Upper lobe of left lung (tissue), 4 donors: Measurements from ENCODE around the gene CACNA1A.

Experiments used
- EP300 ChIP-seq, 4 donors: sonication (generic); formaldehyde crosslinking; IDR thresholded peaks; one replicate each; pipeline ENCODE4 v1.5.1; 2017; ENCODE audit warnings: antibody characterized with exemption in 4 of 4, control low read depth in 2 of 4
- TF ChIP-seq, protein P1 (sequence below), 6 experiments: fragments of 450-650 bp in 4 of 6; fragments of 200-600 bp in 2 of 6; sonication (generic) in 2 of 6; IDR thresholded peaks; one replicate each; pipeline ENCODE4 v1.5.1; 2016 to 2019; ENCODE audit warnings: antibody characterized with exemption in 6 of 6

DNA sequence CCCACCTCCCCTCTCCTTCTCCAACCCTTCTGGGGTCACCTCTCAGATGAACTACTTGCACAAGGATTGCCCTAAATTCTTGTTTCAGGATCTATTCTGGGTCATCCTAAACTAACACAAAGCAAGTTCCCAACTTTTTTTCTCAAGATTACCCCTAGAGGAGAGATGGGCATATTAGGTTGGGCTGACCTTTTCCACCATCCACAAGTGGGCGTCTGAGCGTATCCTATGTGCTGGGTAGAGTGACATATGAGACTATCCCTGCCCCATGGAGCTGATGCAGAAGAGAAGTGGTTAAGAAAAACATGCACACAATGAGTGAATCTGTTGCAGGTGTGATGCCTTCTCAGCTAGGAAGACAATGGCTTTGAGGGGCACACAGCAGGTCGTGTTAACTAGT, 132.7 kb downstream of the CACNA1A start:
- TF ChIP-seq, protein P1, sequence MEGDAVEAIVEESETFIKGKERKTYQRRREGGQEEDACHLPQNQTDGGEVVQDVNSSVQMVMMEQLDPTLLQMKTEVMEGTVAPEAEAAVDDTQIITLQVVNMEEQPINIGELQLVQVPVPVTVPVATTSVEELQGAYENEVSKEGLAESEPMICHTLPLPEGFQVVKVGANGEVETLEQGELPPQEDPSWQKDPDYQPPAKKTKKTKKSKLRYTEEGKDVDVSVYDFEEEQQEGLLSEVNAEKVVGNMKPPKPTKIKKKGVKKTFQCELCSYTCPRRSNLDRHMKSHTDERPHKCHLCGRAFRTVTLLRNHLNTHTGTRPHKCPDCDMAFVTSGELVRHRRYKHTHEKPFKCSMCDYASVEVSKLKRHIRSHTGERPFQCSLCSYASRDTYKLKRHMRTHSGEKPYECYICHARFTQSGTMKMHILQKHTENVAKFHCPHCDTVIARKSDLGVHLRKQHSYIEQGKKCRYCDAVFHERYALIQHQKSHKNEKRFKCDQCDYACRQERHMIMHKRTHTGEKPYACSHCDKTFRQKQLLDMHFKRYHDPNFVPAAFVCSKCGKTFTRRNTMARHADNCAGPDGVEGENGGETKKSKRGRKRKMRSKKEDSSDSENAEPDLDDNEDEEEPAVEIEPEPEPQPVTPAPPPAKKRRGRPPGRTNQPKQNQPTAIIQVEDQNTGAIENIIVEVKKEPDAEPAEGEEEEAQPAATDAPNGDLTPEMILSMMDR (IDR thresholded peaks at IDR 0.05) = no peak
- TF ChIP-seq EP300 (IDR thresholded peaks at IDR 0.05) = no peak
